ENCODE results near the gene CAPS2. TPM values are rescaled to one million over a fixed set of nuclear protein-coding genes. Genes with fewer than 3 reads are reported as not detected.

The CAPS2 gene
- total RNA-seq, 2 experiments from 2014 or later: not detected

GRCh38 chr12:75374971-75375370, 44.8 kb upstream of the CAPS2 start:
- no peak overlapping the region for H2AFZ ChIP-seq (ENCODE audit: low read length)
- ChIA-PET POLR2A (no interaction called here), CTCF (ENCODE audit: unreplicated experiment) (no interaction called here)
- no peak overlapping the region for H3K4me2 ChIP-seq (ENCODE audit: low read length)
- H3K9me3 ChIP-seq (ENCODE audit: low read length): no peaks in the 10 kb centered on the region
- H3K79me2 ChIP-seq (ENCODE audit: insufficient read depth, low read depth, low read length): no peaks in the 10 kb centered on the region
- no peak overlapping the region for H3K27ac ChIP-seq (ENCODE audit: low read depth, low read length, poor library complexity, severe bottlenecking)
- H4K20me1 ChIP-seq (ENCODE audit: insufficient read depth, low read length): no peaks in the 10 kb centered on the region
- BruUV-seq (replicated peaks): no TSS peak
- no peak for DNase-seq (ENCODE audit: low spot score)
- H3K4me3 ChIP-seq (ENCODE audit: low read depth, low read length, poor library complexity, severe bottlenecking): no peak overlapping the region
- intact Hi-C loops (cut with micrococcal nuclease; ENCODE audit: unreplicated experiment): no loop called here
- H3K4me1 ChIP-seq (ENCODE audit: insufficient read depth, low read length, poor library complexity, severe bottlenecking): no peaks in the 10 kb centered on the region
- H3K9me2 ChIP-seq (ENCODE audit: insufficient read depth, low read length): no peaks in the 10 kb centered on the region
- no peaks in the 10 kb centered on the region for H3K36me3 ChIP-seq (ENCODE audit: insufficient read depth, low read length)
- TF ChIP-seq CTCF (conservative IDR thresholded peaks at IDR 0.05; ENCODE audit: low read length) (no peak), EZH2phosphoT487 (IDR thresholded peaks at IDR 0.05; ENCODE audit: borderline replicate concordance, low read depth, low read length) (no peak)

GRCh38 chr12:75366629-75367028, 36.5 kb upstream of the CAPS2 start:
- no peaks in the 10 kb centered on the region for H3K9me3 ChIP-seq (ENCODE audit: low read length)
- H3K79me2 ChIP-seq (ENCODE audit: insufficient read depth, low read depth, low read length): no peaks in the 10 kb centered on the region
- H3K4me1 ChIP-seq (ENCODE audit: insufficient read depth, low read length, poor library complexity, severe bottlenecking): no peaks in the 10 kb centered on the region
- no peak overlapping the region for H3K4me3 ChIP-seq (ENCODE audit: low read depth, low read length, poor library complexity, severe bottlenecking)
- POLR2A ChIA-PET: interaction anchor here (0.5 kb wide), 1 partner anchor 782 kb away, joined by 3 read pairs; no protein-coding TSS in a partner anchor
- no peaks in the 10 kb centered on the region for H4K20me1 ChIP-seq (ENCODE audit: insufficient read depth, low read length)
- TF ChIP-seq CTCF (conservative IDR thresholded peaks at IDR 0.05; ENCODE audit: low read length) (no peak), EZH2phosphoT487 (IDR thresholded peaks at IDR 0.05; ENCODE audit: borderline replicate concordance, low read depth, low read length) (no peak)
- no peak for DNase-seq (ENCODE audit: low spot score)
- H2AFZ ChIP-seq (ENCODE audit: low read length): no peak overlapping the region
- no peaks in the 10 kb centered on the region for H3K36me3 ChIP-seq (ENCODE audit: insufficient read depth, low read length)
- no TSS peak for BruUV-seq (replicated peaks)
- H3K9me2 ChIP-seq (ENCODE audit: insufficient read depth, low read length): no peaks in the 10 kb centered on the region
- CTCF ChIA-PET (ENCODE audit: unreplicated experiment): no interaction called here
- intact Hi-C loops (cut with micrococcal nuclease; ENCODE audit: unreplicated experiment): no loop called here
- no peak overlapping the region for H3K27ac ChIP-seq (ENCODE audit: low read depth, low read length, poor library complexity, severe bottlenecking)
- H3K4me2 ChIP-seq (ENCODE audit: low read length): no peak overlapping the region

- no peaks in the 10 kb centered on the region for H3K79me2 ChIP-seq (ENCODE audit: insufficient read depth, low read depth, low read length)
- TF ChIP-seq CTCF (conservative IDR thresholded peaks at IDR 0.05; ENCODE audit: low read length): no peak
- no peaks in the 10 kb centered on the region for H3K9me2 ChIP-seq (ENCODE audit: insufficient read depth, low read length)
- H3K27ac ChIP-seq (ENCODE audit: low read depth, low read length, poor library complexity, severe bottlenecking): no peak overlapping the region
- H3K4me3 ChIP-seq (ENCODE audit: low read depth, low read length, poor library complexity, severe bottlenecking): no peak overlapping the region
- H3K4me2 ChIP-seq (ENCODE audit: low read length): no peak overlapping the region
- no peak overlapping the region for H2AFZ ChIP-seq (ENCODE audit: low read length)
- no peaks in the 10 kb centered on the region for H3K9me3 ChIP-seq (ENCODE audit: low read length)
- no peaks in the 10 kb centered on the region for H3K36me3 ChIP-seq (ENCODE audit: insufficient read depth, low read length)
- no peak for DNase-seq (ENCODE audit: low spot score)
- intact Hi-C loops (cut with micrococcal nuclease; ENCODE audit: unreplicated experiment): no loop called here
- ChIA-PET CTCF (ENCODE audit: unreplicated experiment) (no interaction called here), POLR2A (interaction anchor here (0.7 kb wide), 1 partner anchor 922 kb away, joined by 4 read pairs; no protein-coding TSS in a partner anchor)
- no peaks in the 10 kb centered on the region for H4K20me1 ChIP-seq (ENCODE audit: insufficient read depth, low read length)
- BruUV-seq (replicated peaks): no TSS peak
- no peaks in the 10 kb centered on the region for H3K4me1 ChIP-seq (ENCODE audit: insufficient read depth, low read length, poor library complexity, severe bottlenecking)
These were observed 34.8 kb upstream of the CAPS2 start for GRCh38 chr12:75364919-75365318.

All from OCI-LY7 (cell line).